GM18858 (cell line): Measurements from ENCODE around the gene LZTS2.

Experiments used
- ATAC-seq: cut with Tn5 transposase; IDR thresholded peaks from one replicate; pipeline ENCODE4 v1.9.1; 2021; ENCODE audit not compliant: unreplicated experiment

Gene LZTS2

DNA sequence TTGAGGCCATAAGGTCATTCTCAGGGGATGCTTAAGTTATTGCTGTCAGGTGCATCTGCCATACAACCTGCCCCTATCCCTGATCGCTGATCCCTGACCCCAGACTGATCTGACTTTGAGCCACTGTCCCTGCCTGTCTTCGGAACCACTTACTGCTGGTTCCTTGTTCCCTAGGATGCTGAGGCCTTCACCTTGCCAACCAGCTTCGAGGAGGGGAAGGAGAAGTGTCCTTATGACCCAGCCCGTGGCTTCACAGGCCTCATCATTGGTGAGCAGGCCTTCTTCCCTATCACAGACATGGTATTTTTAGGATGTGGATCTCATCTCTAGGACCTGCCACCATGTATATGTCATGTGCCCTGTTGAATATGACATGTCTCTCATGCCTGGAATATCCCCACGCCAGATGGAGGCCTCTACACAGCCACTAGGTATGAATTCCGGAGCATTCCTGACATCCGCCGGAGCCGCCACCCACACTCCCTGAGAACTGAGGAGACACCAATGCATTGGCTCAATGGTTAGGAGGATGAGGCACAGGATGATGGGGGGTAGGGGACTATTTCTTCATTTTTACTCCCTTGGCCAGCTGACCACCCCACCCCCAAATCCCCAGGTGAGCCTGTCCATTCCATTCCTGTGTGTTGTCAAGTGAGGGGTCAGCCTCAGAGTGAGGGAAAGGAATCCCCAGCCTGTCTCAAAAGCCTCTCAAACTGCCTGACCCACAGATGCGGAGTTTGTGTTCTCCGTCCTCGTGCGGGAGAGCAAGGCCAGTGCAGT, 21.3 kb upstream of the LZTS2 start:
- ATAC-seq = no peak

DNA sequence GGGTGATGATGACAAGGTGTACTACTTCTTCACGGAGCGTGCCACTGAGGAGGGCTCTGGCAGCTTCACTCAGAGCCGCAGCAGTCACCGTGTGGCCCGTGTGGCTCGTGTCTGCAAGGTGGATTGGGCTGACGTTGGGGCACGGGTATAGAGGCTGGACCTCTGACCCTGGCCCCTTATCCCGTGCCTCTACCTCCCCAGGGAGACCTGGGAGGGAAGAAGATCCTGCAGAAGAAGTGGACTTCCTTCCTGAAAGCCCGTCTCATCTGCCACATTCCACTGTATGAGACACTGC, 20.8 kb upstream of the LZTS2 start:
- no peak for ATAC-seq

DNA sequence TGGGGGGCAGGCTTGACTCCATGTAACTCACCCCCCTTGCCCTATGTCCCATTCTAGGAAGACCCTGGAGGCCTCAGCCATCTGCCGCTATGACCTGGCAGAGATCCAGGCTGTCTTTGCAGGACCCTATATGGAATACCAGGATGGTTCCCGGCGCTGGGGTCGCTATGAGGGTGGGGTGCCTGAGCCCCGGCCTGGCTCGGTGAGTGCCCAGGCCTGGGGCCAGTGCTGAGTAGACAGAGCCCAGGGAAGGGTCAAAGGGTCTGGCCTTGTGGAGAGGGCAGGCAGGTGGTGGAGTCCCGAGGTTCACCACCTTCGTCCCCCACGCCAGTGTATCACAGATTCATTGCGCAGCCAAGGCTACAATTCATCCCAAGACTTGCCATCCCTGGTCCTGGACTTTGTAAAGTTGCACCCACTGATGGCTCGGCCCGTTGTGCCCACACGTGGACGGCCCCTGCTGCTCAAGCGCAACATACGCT, 19.8 kb upstream of the LZTS2 start:
- ATAC-seq = no peak

DNA sequence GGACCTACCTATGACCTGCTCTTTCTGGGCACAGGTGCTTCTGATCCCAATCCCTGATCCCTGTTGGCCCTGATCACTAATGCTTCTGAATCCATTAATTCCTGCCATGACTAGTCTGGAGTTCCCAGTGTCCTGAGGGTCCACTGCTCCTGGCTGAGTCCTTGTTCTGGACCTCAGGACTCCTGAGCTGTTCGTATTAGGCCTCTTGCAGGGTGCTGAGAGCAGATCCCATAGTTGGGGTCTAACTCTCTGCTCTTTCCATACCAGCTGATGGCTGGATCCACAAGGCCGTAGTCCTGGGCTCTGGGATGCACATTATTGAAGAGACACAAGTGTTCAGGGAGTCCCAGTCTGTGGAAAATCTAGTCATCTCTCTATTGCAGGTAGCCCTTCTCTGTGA, 19.3 kb upstream of the LZTS2 start:
- ATAC-seq = no peak

DNA sequence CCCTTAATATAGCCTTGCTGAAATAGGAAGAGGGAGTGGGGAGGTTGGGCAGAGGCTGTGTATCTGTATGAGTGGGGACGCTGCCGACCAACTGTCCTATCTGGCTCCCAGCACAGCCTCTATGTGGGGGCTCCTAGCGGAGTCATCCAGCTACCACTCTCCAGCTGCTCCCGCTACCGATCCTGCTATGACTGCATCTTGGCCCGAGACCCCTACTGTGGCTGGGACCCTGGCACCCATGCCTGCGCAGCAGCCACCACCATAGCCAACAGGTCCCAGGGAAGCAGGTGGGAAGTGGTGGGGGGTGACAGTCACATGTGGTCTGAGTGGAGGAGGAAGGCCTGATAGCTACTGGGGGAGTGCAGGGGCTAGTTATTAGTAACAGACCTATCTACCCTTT, 18.9 kb upstream of the LZTS2 start:
- ATAC-seq = no peak

DNA sequence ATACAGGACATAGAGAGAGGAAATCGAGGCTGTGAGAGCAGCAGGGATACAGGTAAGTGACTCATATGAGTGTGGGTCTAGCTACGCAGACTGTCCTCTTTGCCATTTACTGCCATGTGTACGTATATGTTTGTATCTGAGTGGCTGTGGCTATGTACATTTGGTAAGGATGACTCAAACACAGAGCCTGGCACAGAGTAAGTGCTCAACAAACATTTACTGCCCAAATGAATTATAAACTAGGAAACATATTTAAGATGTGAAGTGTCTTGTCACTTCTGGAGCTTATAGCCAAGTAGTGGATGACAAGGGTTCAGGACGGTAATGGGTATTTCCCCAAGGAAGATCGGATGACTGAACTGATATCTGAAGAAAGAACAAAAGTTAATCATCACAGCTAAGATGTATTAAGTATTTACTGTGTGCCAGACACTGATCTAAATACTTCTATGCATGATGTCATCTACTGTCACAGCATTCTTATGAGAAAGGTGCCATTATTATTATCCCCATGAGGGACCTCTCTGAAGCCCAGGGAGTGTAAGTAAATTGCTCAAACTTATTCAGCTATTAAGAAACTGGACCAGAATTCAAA, 18.3 kb upstream of the LZTS2 start:
- no peak for ATAC-seq

DNA sequence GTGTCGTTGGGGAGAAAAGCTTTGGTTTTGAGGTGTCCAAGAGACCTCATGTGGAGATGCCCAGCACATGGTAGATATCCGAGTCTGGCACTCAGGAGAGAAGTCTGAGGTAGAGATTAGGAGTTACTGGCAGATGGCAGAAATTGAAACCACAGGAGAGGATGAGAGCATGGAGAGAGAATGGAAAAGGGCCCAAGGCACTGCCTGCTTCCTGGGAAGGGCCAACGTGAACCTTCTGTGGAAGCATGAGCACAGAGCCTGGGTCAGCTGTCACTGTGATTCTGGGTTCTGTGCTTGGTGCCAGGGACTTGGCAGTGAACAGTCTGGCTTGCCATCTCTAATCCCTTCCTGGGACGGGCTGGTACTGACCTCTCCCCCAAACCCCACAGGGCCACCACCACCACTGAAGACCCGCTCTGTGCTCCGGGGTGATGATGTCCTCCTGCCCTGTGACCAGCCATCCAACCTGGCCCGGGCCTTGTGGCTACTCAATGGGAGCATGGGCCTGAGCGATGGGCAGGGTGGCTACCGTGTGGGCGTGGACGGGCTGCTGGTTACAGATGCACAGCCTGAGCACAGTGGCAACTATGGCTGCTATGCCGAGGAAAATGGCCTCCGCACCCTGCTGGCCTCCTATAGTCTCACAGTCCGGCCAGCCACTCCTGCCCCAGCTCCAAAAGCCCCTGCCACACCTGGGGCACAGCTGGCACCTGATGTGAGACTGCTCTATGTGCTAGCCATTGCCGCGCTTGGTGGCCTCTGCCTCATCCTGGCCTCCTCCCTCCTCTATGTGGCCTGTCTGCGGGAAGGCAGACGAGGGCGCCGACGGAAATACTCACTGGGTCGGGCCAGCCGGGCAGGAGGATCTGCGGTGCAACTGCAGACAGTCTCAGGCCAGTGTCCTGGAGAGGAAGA, 16.4 kb upstream of the LZTS2 start:
- no peak for ATAC-seq

DNA sequence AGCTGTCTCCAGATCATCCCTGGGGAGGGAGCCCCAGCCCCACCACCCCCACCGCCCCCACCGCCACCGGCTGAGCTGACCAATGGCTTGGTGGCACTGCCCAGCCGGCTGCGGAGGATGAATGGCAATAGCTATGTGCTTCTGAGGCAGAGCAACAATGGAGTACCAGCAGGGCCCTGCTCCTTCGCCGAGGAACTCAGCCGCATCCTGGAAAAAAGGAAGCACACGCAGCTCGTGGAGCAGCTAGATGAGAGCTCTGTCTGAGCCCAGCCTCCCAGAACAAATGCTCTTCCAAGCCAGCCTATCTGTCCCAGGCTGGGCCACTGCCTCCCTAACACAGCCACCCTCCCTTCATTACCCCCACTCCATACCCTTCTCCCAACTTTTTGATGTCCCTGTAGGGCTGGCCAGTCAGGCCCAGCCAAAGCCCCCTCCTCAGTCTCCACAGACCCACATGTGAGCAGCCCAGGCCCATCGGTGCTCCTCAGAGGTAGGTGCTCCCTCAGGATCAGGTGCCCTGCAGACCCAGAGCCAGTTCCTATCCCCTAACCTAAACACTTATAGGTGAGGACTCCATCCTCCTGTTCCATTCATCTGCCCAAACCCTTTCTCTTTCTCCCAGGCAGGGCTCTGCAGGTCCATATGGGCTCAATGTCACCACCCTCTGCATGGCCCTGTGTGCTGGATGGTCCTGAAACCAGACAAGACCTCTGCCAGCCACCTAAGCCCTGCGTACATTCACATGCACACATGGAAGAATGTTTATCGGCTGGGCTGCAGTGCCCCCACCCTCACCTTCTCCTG, 15.5 kb upstream of the LZTS2 start:
- no peak for ATAC-seq

DNA sequence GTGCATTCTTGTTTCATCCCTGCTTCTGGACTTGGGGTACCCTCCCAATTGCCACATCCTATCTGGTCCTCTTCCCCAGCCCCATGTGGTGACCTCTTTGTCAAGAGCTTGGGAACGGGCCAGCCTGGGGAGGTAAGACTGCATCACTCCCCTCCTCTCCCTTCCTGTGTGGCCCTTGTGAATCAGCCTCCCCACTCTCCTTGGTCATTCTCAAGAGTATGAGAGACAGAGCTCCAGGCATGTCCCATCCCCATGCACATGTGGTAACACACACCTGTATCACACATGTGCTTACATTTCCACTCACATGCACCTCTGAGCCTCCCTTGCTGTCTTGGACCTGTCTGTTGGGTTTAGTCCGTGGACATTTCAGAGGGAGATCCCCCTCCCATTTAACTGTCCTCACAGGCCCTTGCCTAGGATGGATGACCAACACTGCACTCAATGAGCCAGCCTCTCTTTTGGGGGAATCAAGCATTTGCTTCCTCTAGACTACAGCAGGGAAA, 14.9 kb upstream of the LZTS2 start:
- ATAC-seq = no peak

DNA sequence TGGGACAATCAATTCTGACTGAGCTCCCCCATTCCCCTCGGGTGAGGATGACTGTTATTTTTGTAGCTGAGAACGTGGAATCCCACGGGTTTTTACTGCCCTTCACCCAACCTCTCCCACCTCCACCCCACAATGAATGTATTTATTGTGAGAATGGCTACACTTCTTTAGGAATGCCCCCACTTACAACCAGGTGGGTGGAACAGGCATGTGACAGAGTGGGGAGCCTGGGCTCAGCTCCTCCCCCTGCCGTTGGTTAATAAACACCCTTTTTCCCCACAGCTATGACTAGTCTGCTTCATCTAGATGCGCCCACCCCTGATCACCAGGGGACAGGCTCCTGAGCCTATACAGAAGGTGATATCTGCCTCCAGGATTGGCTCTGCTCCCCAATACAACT, 14.3 kb upstream of the LZTS2 start:
- ATAC-seq = no peak

DNA sequence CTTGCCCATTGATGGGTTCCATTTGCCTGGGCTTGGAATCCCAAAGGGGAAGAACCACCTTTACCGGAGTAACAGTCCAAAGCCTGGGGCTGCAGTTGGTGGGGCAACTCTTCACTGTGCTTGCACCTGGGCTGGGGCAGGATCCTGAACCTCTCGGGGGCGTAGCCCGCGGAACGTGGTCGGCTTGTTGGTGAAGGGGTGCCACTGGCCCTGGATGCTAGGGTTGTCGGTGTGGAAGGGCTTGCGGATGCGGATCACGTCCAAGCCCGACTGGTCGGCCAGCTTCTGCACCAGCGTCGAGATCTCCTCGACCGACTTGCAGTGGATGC, 13.0 kb upstream of the LZTS2 start:
- no peak for ATAC-seq

DNA sequence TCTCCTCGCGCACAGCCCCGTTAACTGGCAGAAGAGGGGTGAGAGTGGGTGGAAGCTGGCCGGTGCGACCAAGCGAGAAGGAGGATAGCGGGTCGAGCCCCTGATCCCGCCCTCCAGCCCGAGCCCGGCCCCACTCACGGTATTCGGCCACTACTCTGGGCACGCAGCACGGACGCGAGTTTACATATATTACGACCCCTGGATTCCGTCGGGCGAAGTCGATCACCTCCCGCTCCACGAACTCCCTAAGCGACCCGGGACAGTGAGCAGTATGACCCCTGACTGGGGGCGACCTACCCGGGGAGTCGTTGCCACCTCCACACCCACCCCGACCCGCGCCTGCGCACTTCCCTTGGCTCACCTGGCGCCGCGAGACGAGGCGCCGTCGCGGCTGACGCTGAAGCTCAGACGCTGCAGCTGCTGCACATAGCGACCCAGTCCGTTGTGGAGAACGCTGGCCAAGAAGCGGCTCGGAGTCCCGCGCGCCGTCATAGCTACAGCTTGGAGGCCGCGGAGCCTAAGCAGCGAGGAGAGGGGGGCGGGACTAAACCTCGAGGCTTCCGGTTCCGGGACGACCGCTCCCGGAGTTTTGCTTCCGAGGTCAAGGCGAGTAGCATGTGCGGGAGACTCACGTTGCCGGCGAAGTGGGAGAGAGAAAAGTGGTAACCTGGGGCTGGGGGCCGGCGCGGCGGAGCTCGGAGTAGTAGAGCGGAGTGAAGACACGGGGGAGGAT, 12.5 kb upstream of the LZTS2 start, which contains the start of the genes MRPL43 and TWNK:
MRPL43 (minus strand) TSS at position 546 of the 733 bp plus-strand sequence; CDS start at position 492, 54 bp downstream.
TWNK (plus strand) TSS at position 592 of the 733 bp plus-strand sequence. CDS start 668 bp downstream, outside the sequence.
- peak; percentile 52 for ATAC-seq

DNA sequence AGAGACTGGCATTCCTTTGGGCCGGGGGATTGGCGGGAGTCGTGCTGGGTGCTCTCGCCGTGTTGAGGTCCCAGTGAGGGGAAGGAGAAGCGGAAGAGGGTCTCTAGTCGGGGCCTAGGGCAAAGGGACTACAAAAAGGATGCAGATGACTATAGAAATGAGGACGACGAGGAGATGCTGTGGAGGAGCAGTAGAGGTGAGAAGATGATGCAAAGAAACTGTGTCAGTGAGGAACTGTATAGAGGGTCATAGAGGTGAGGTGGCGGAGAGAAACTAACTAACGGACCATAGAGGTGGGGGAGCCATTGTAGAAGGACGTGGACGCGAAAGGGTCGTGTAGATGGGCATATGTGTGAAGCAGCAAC, 11.9 kb upstream of the LZTS2 start:
- ATAC-seq = no peak

DNA sequence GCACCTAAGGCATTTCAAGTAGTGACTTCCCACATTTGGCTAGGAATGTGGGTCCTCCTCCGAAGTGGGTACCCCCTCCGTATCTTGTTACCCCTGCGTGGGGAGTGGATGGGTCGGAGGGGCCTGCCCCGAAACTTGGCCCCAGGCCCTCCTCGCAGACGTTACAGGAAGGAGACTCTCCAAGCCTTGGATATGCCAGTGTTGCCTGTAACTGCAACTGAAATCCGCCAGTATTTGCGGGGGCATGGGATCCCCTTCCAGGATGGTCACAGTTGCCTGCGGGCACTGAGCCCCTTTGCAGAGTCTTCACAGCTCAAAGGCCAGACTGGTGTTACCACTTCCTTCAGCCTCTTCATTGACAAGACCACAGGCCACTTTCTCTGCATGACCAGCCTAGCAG, 11.4 kb upstream of the LZTS2 start:
- no peak for ATAC-seq

DNA sequence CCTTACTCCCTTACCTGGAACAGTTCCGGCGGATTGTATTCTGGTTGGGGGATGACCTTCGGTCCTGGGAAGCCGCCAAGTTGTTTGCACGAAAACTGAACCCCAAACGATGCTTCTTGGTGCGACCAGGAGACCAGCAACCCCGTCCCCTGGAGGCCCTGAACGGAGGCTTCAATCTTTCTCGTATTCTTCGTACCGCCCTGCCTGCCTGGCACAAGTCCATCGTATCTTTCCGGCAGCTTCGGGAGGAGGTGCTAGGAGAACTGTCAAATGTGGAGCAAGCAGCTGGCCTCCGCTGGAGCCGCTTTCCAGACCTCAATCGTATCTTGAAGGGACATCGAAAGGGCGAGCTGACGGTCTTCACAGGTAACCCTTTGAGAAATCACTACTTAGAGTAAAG, 10.5 kb upstream of the LZTS2 start:
- no peak for ATAC-seq

DNA sequence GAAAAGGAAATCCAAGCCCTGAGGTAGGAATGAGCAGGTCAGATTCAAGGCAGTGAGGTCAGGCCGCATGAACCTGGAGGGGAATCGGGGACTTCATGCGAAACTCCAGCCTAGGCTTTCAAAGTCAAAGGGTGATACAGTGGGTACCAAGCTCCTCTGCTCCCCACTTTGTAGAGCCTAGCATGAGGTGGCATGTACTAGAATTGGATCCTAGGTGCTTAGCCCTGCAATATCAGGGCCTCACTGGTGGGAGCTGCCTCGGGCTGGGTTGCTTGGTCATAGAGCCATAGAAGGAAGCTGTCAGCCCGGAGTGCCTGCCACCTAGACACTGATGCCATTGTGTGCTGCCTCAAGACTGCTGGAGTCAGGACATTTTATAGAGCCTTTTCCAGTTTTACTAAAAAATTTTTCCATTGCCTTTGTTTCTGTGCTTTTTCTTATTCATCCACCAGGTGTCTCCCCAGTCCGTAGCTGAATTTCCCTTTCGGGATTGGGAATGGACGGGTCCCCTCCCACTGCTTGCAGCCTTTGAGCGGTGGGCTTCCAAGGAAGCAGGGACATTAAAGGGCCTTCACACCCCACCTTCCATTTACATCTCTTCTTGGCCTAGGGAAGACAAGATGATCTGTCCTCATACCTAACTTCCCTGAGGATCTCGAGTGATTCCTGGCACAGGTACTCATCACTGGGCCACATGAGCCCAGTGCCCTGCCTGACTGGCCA, 5.5 kb upstream of the LZTS2 start:
- ATAC-seq = no peak

DNA sequence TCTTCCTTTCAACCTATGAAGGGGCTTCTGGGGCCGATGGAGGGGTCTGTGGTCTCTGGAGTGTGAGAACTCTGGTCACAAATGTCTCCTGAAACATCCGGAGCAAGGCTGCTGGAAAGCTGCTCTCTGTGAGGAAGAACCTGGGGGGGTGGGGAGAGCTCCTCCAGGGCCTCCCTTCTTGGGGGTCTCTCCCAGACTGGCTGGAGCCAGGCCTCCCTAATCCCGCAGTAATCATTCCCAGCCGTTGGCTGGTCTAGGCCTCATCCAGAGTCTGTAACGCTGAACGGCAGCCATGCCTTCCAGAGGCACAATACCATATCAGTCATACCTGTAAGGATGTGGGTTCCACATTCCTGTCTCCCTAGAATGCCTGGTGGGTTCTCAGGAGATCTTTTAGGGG, 4.4 kb upstream of the LZTS2 start:
- ATAC-seq = no peak

DNA sequence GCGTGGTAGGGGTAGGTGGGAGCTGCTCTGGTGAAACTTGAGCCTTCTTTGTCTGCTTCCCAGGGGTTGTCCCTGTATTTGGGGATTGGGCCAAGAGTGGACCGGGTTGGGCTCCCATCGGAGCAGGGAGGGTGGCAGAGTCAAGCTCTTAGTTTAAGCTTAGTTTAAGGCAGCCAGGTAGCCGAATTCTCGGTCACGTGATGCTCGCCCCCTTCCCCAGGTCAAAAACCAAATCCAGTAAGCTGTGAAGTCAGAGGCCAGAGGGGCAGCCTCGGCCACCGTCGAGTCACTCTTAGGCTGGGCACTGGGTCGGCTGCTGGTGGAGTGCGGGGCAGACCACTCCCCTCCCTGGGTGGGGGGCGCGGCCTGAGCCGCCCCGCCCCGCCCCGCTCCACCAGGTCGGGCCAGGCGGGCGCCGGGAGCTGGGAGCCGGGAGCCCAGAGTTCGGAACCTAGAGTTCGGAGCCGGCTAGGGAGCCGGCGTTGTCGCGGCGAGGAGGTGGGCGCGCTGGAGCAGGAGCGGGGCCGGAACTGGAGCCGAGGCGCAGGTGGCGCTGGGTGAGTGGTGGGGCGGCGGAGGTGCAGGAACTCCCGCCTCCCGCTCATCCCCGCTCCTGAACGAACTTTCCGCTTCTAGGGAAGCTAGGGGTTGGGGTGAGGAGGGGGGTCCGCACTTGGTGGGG, 2.8 kb upstream of the LZTS2 start:
- no peak for ATAC-seq
